ENCODE measurements around the gene GRID1. TPM values are rescaled to one million over a fixed set of nuclear protein-coding genes. Genes with fewer than 3 reads are reported as not detected.

The GRID1 gene
- total and polyA plus RNA-seq, 2 experiments from 2014 or later: not detected

DNA sequence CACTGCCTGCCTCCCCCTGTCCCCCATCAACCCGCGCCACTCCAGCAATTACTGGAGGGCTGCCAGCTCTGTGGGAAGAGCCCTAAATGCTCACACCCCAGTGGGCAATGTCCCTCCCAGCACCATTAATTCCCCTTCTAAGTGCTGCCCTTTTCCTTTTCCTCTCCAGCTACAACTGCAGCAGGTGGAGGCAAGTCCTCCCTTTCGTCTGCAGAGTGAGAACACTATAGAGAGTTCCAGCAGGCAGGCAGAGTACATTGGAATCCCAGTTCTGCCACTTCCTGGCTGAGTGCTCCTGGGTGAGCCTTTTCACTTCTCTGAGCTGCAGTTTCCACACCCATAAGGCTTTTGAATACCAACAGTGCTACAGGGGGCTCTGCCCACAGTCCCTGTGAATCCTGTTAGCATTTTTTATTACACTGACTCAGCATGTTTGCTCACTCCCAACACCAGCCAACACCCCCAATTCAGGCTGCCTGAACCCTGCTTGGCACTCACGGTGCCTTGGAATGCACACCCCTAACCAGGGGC, 447.0 kb downstream of the GRID1 start:
- Histone ChIP-seq H3K36me3 (ENCODE audit: low read depth) (no peaks in the 10 kb centered on the region), H3F3A (ENCODE audit: insufficient read depth) (no peaks in the 10 kb centered on the region), H3K27me3 (replicated peaks; ENCODE audit: insufficient read depth) (no peaks in the 10 kb centered on the region), H3K4me2 (ENCODE audit: unreplicated experiment) (no peak overlapping the region), H3K9ac (no peak overlapping the region), H4K20me1 (ENCODE audit: insufficient read depth) (no peaks in the 10 kb centered on the region), H3K9me3 (ENCODE audit: low read depth) (no peaks in the 10 kb centered on the region), H3K27ac (no peak overlapping the region), H3K4me3 (no peak overlapping the region), H3K79me2 (ENCODE audit: insufficient read depth) (no peaks in the 10 kb centered on the region), H2AFZ (no peak overlapping the region), H3K9me2 (ENCODE audit: insufficient read depth) (no peaks in the 10 kb centered on the region), H3K4me1 (ENCODE audit: insufficient read depth) (no peaks in the 10 kb centered on the region)
- TF ChIP-seq EZH2 (IDR thresholded peaks at IDR 0.05; ENCODE audit: insufficient read depth, poor library complexity, severe bottlenecking) (no peak), EZH2phosphoT487 (IDR thresholded peaks at IDR 0.05; ENCODE audit: insufficient read depth, low read depth) (no peak)
- in situ Hi-C loops (cut with MboI): no loop called here
- DNase-seq: no peak
- WGBS, 2 experiments (ENCODE audit: low coverage in 1 of 2, low lambda C conversion rate in 2 of 2, missing lambda C conversion rate in 2 of 2): 0 to 5% methylated on average over 4 of the region's 4 CpGs

DNA sequence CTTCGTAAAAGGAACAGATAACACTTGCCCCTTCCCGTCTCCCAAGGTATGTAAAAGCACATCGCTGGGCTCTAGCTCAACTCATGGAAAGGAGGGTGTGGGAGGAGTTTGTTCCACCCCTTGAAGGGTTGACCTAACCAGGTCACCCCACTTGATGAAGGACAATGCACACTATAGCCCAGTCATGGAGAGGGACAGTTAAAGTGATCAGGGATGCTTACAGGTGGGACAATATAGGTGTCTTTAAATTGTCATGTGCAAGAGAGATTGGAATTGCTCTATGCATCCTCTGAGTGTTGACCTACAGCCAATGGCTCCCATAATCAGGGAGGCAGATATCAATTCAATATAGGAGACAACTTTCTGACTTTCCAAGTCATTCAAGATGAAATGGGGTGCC, 448.2 kb downstream of the GRID1 start:
- no peak overlapping the region for H3K4me2 ChIP-seq (ENCODE audit: unreplicated experiment)
- no peaks in the 10 kb centered on the region for H4K20me1 ChIP-seq (ENCODE audit: insufficient read depth)
- no peaks in the 10 kb centered on the region for H3F3A ChIP-seq (ENCODE audit: insufficient read depth)
- in situ Hi-C loops (cut with MboI): no loop called here
- no peak for TF ChIP-seq EZH2phosphoT487 (IDR thresholded peaks at IDR 0.05; ENCODE audit: insufficient read depth, low read depth)
- no peak for TF ChIP-seq EZH2 (IDR thresholded peaks at IDR 0.05; ENCODE audit: insufficient read depth, poor library complexity, severe bottlenecking)
- no peaks in the 10 kb centered on the region for H3K36me3 ChIP-seq (ENCODE audit: low read depth)
- H3K27ac ChIP-seq: no peak overlapping the region
- WGBS, 2 experiments (ENCODE audit: low coverage in 1 of 2, low lambda C conversion rate in 2 of 2, missing lambda C conversion rate in 2 of 2): 12 to 24% methylated on average over 3 of the region's 3 CpGs
- no peak overlapping the region for H3K9ac ChIP-seq
- no peaks in the 10 kb centered on the region for H3K27me3 ChIP-seq (replicated peaks; ENCODE audit: insufficient read depth)
- no peaks in the 10 kb centered on the region for H3K9me3 ChIP-seq (ENCODE audit: low read depth)
- H3K4me1 ChIP-seq (ENCODE audit: insufficient read depth): no peaks in the 10 kb centered on the region
- no peak for DNase-seq
- H3K79me2 ChIP-seq (ENCODE audit: insufficient read depth): no peaks in the 10 kb centered on the region
- H3K9me2 ChIP-seq (ENCODE audit: insufficient read depth): no peaks in the 10 kb centered on the region
- H3K4me3 ChIP-seq: no peak overlapping the region
- H2AFZ ChIP-seq: no peak overlapping the region

DNA sequence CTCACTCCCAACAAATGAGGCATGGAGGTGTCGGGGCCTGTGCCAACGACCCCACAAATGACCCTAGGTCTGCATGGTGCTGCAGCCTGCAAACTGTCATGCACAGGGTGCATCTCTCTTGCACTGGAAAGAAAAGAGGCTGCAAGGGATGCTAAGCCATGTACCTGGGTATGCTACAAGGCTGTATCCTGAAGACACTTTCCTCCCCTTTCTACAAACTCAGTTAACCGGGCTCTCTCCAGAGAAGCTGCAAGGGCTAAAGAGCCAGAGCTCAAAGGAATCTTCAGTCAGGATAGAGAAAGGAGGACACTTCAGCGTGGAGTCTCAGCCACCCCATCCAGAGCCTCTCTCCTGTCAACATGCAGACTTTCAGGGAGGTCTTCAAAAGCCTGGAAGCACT, 449.0 kb downstream of the GRID1 start:
- H3K9ac ChIP-seq: no peak overlapping the region
- no peak overlapping the region for H3K4me2 ChIP-seq (ENCODE audit: unreplicated experiment)
- no peaks in the 10 kb centered on the region for H3K9me3 ChIP-seq (ENCODE audit: low read depth)
- TF ChIP-seq EZH2phosphoT487 (IDR thresholded peaks at IDR 0.05; ENCODE audit: insufficient read depth, low read depth): no peak
- no peak overlapping the region for H3K27ac ChIP-seq
- no peaks in the 10 kb centered on the region for H3K9me2 ChIP-seq (ENCODE audit: insufficient read depth)
- no peaks in the 10 kb centered on the region for H3K4me1 ChIP-seq (ENCODE audit: insufficient read depth)
- no peak overlapping the region for H2AFZ ChIP-seq
- H3F3A ChIP-seq (ENCODE audit: insufficient read depth): no peaks in the 10 kb centered on the region
- no peaks in the 10 kb centered on the region for H3K27me3 ChIP-seq (replicated peaks; ENCODE audit: insufficient read depth)
- 9 to 17% methylated on average over 4 of the region's 4 CpGs for WGBS, 2 experiments (ENCODE audit: low coverage in 1 of 2, low lambda C conversion rate in 2 of 2, missing lambda C conversion rate in 2 of 2)
- H3K4me3 ChIP-seq: no peak overlapping the region
- no peak for DNase-seq
- H3K36me3 ChIP-seq (ENCODE audit: low read depth): no peaks in the 10 kb centered on the region
- in situ Hi-C loops (cut with MboI): no loop called here
- no peaks in the 10 kb centered on the region for H4K20me1 ChIP-seq (ENCODE audit: insufficient read depth)
- H3K79me2 ChIP-seq (ENCODE audit: insufficient read depth): no peaks in the 10 kb centered on the region

DNA sequence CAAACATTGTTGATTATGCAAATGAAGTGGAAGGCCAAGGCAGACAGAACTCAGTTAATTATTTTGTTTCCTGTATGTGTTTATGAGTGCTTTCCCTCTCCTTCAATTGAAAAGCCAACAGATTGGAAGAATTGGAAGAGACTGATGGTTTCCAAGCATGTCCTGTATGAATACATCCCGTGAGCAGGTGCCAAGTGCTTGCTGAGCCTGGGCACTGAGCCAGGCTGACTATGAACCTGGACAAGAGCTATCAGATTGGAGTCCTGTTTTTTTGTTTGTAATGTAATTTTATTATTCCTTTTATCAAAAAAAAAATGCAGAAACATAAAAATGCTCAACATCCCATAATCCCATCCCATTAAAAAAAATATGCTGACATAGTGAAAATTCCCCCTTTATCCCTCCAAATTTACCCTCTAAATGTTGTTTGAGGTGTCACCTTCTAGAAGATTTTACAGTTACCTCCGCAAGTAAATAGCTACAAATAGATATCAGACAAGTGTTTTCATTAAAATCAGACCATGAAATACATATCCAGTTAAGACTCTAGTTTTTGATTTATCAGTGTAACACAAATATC, 449.5 kb downstream of the GRID1 start:
- H3K9ac ChIP-seq: no peak overlapping the region
- no peak overlapping the region for H2AFZ ChIP-seq
- no peak for DNase-seq
- TF ChIP-seq EZH2phosphoT487 (IDR thresholded peaks at IDR 0.05; ENCODE audit: insufficient read depth, low read depth) (no peak), EZH2 (IDR thresholded peaks at IDR 0.05; ENCODE audit: insufficient read depth, poor library complexity, severe bottlenecking) (no peak)
- no peaks in the 10 kb centered on the region for H3K27me3 ChIP-seq (replicated peaks; ENCODE audit: insufficient read depth)
- H3K9me3 ChIP-seq (ENCODE audit: low read depth): no peaks in the 10 kb centered on the region
- in situ Hi-C loops (cut with MboI): no loop called here
- H3K9me2 ChIP-seq (ENCODE audit: insufficient read depth): no peaks in the 10 kb centered on the region
- no peaks in the 10 kb centered on the region for H3F3A ChIP-seq (ENCODE audit: insufficient read depth)
- no peaks in the 10 kb centered on the region for H3K4me1 ChIP-seq (ENCODE audit: insufficient read depth)
- H3K79me2 ChIP-seq (ENCODE audit: insufficient read depth): no peaks in the 10 kb centered on the region
- no peak overlapping the region for H3K4me3 ChIP-seq
- H3K27ac ChIP-seq: no peak overlapping the region
- no peak overlapping the region for H3K4me2 ChIP-seq (ENCODE audit: unreplicated experiment)
- H3K36me3 ChIP-seq (ENCODE audit: low read depth): no peaks in the 10 kb centered on the region
- H4K20me1 ChIP-seq (ENCODE audit: insufficient read depth): no peaks in the 10 kb centered on the region
- WGBS, 2 experiments (ENCODE audit: low coverage in 1 of 2, low lambda C conversion rate in 2 of 2, missing lambda C conversion rate in 2 of 2): 17 to 20% methylated on average over 2 of the region's 2 CpGs

DNA sequence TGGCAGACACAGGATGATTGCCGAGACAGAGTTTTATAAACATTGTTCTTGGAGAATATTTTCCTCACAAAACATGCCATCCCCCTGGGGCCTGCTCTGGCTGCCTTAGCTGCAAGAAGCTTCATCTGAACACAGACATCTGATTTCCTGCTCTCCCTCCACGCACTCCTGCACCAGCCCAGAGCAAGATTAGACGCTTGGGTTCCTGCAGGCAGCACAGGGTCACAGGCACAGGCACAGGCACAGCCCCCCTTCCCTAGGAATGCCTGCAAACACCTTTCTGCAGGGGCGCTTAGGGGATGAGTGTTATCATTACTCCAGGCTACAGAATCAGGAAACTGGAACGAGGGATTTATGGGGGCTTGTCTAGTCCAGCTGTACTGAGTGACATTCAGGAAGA, 450.3 kb downstream of the GRID1 start:
- H3K4me2 ChIP-seq (ENCODE audit: unreplicated experiment): no peak overlapping the region

More for the DNA sequence above, 450.3 kb downstream of the GRID1 start:
- Histone ChIP-seq H3K27ac (no peak overlapping the region), H3F3A (ENCODE audit: insufficient read depth) (no peaks in the 10 kb centered on the region), H3K27me3 (replicated peaks; ENCODE audit: insufficient read depth) (no peaks in the 10 kb centered on the region), H3K4me3 (no peak overlapping the region), H3K9ac (no peak overlapping the region), H3K4me1 (ENCODE audit: insufficient read depth) (no peaks in the 10 kb centered on the region), H2AFZ (no peak overlapping the region), H3K9me3 (ENCODE audit: low read depth) (no peaks in the 10 kb centered on the region), H4K20me1 (ENCODE audit: insufficient read depth) (no peaks in the 10 kb centered on the region), H3K36me3 (ENCODE audit: low read depth) (no peaks in the 10 kb centered on the region), H3K79me2 (ENCODE audit: insufficient read depth) (no peaks in the 10 kb centered on the region), H3K9me2 (ENCODE audit: insufficient read depth) (no peaks in the 10 kb centered on the region)
- no peak for TF ChIP-seq EZH2phosphoT487 (IDR thresholded peaks at IDR 0.05; ENCODE audit: insufficient read depth, low read depth)
- in situ Hi-C loops (cut with MboI): no loop called here
- 4 to 5% methylated on average over 5 of the region's 5 CpGs for WGBS, 2 experiments (ENCODE audit: low coverage in 1 of 2, low lambda C conversion rate in 2 of 2, missing lambda C conversion rate in 2 of 2)
- no peak for DNase-seq
